ENCODE data around the gene SNRNP48. TPM values are rescaled to one million over a fixed set of nuclear protein-coding genes. Genes with fewer than 3 reads are reported as not detected.

SNRNP48 gene
- polyA plus RNA-seq, 1 of the 3 experiments (the other 2 are of a cell fraction), result 5.7 TPM

GRCh38 chr6:7557652-7558051, 32.3 kb upstream of the SNRNP48 start:
- Histone ChIP-seq H3K79me2 (ENCODE audit: insufficient read depth) (no peaks in the 10 kb centered on the region), H3K9me2 (no peaks in the 10 kb centered on the region), H3K4me3 (ENCODE audit: low read depth in 2 of 2, low read length in 1 of 2) (no peak overlapping the region), H3K36me3 (replicated peaks in 1 of 2; ENCODE audit: control insufficient read depth in 1 of 2, insufficient read depth in 2 of 2, low read length in 1 of 2) (no peaks in the 10 kb centered on the region), H4K20me1 (ENCODE audit: insufficient read depth) (no peaks in the 10 kb centered on the region), H3K4me1 (ENCODE audit: control insufficient read depth in 1 of 2, insufficient read depth in 2 of 2, low read depth in 1 of 2, low read length in 1 of 2) (no peaks in the 10 kb centered on the region; a peak in 1 of 4 replicates), H3F3A (replicated peaks; ENCODE audit: insufficient read depth) (no peaks in the 10 kb centered on the region), H3K9me3 (no peaks in the 10 kb centered on the region), H3K27ac (ENCODE audit: low read depth in 2 of 2, low read length in 1 of 2) (no peak overlapping the region), H3K27me3 (ENCODE audit: insufficient read depth) (peaks cover 67% of the 10 kb centered on the region), H3K4me2 (no peak overlapping the region), H3K9ac (no peak overlapping the region), H2AFZ (ENCODE audit: low read depth) (no peak overlapping the region)
- 31% methylated on average over 2 of the region's 2 CpGs for WGBS (ENCODE audit: low lambda C conversion rate)
- POLR2A ChIA-PET, result no interaction called here
- DNase-seq, result no peak
- TF ChIP-seq MEF2A (IDR thresholded peaks at IDR 0.05; ENCODE audit: borderline replicate concordance, low read depth) (no peak), USF2 (IDR thresholded peaks at IDR 0.05; ENCODE audit: borderline replicate concordance, low read depth, low read length) (no peak), FOXJ3 (CRISPR knock-in tag; IDR thresholded peaks at IDR 0.05) (no peak), TEAD4 (IDR thresholded peaks at IDR 0.05; ENCODE audit: borderline replicate concordance, insufficient read depth) (no peak), FOSL2 (IDR thresholded peaks at IDR 0.05; ENCODE audit: borderline replicate concordance, low read depth) (no peak), CTCF (IDR thresholded peaks at IDR 0.05) (no peak), MAX (IDR thresholded peaks at IDR 0.05; ENCODE audit: low read depth) (no peak), TAF1 (IDR thresholded peaks at IDR 0.05; ENCODE audit: borderline replicate concordance, low read depth, low read length) (no peak)
- CTCF ChIA-PET, result interaction anchor here (1.9 kb wide), 1 partner anchor 282 kb away, joined by 4 read pairs; no protein-coding TSS in a partner anchor

GRCh38 chr6:7558781-7559180, 31.2 kb upstream of the SNRNP48 start:
- Histone ChIP-seq H3K4me3 (ENCODE audit: low read depth in 2 of 2, low read length in 1 of 2) (no peak overlapping the region), H3K4me1 (ENCODE audit: control insufficient read depth in 1 of 2, insufficient read depth in 2 of 2, low read depth in 1 of 2, low read length in 1 of 2) (no peaks in the 10 kb centered on the region; a peak in 1 of 4 replicates), H3K27ac (ENCODE audit: low read depth in 2 of 2, low read length in 1 of 2) (no peak overlapping the region), H3K9me3 (no peaks in the 10 kb centered on the region), H3K9me2 (no peaks in the 10 kb centered on the region), H3F3A (replicated peaks; ENCODE audit: insufficient read depth) (no peaks in the 10 kb centered on the region), H3K36me3 (replicated peaks in 1 of 2; ENCODE audit: control insufficient read depth in 1 of 2, insufficient read depth in 2 of 2, low read length in 1 of 2) (no peaks in the 10 kb centered on the region), H3K4me2 (no peak overlapping the region), H4K20me1 (ENCODE audit: insufficient read depth) (no peaks in the 10 kb centered on the region), H3K9ac (no peak overlapping the region), H3K27me3 (ENCODE audit: insufficient read depth) (peaks cover 70% of the 10 kb centered on the region), H2AFZ (ENCODE audit: low read depth) (no peak overlapping the region), H3K79me2 (ENCODE audit: insufficient read depth) (no peaks in the 10 kb centered on the region)
- 55% methylated on average over 4 of the region's 4 CpGs for WGBS (ENCODE audit: low lambda C conversion rate)
- ChIA-PET CTCF (interaction anchor here (1.9 kb wide), 1 partner anchor 283 kb away, joined by 4 read pairs; no protein-coding TSS in a partner anchor), POLR2A (no interaction called here)
- no peak for DNase-seq
- TF ChIP-seq FOXM1 (IDR thresholded peaks at IDR 0.05; ENCODE audit: low read depth), result no peak
- no peak for TF ChIP-seq MAX (IDR thresholded peaks at IDR 0.05; ENCODE audit: low read depth)
- no peak for TF ChIP-seq CHD2 (IDR thresholded peaks at IDR 0.05; ENCODE audit: low read length, partially characterized antibody)
- TF ChIP-seq TEAD4 (IDR thresholded peaks at IDR 0.05; ENCODE audit: borderline replicate concordance, insufficient read depth), result no peak
- no peak for TF ChIP-seq EP300 (IDR thresholded peaks at IDR 0.05; ENCODE audit: borderline replicate concordance in 1 of 2, low read depth in 1 of 2, low read length in 1 of 2)
- no peak for TF ChIP-seq CTCF (IDR thresholded peaks at IDR 0.05)
- TF ChIP-seq SMC3 (IDR thresholded peaks at IDR 0.05; ENCODE audit: low read depth, low read length), result no peak
- no peak for TF ChIP-seq PBX3 (IDR thresholded peaks at IDR 0.05)
- no peak for TF ChIP-seq RAD21 (IDR thresholded peaks at IDR 0.05; ENCODE audit: low read length)
- TF ChIP-seq SIN3A (IDR thresholded peaks at IDR 0.05; ENCODE audit: borderline replicate concordance, low read depth, low read length), result no peak
- no peak for TF ChIP-seq JUND (IDR thresholded peaks at IDR 0.05)
- no peak for TF ChIP-seq RCOR1 (IDR thresholded peaks at IDR 0.05; ENCODE audit: low read length)
- TF ChIP-seq GATA2 (CRISPR knock-in tag; IDR thresholded peaks at IDR 0.05), result no peak
- no peak for TF ChIP-seq TCF12 (IDR thresholded peaks at IDR 0.05)
- TF ChIP-seq MEF2A (IDR thresholded peaks at IDR 0.05; ENCODE audit: borderline replicate concordance, low read depth), result no peak

All from SK-N-SH (cell line).